ENCODE results near the gene SPNS2. TPM values are rescaled to one million over a fixed set of nuclear protein-coding genes. Genes with fewer than 3 reads are reported as not detected.

SPNS2 gene
- total RNA-seq, 1 experiment from 2014 or later: 33.8 TPM

GRCh38 chr17:4543557-4544026 is 44.9 kb downstream of the SPNS2 start:
- H3K4me1 ChIP-seq (replicated peaks; ENCODE audit: insufficient read depth): no peaks in the 10 kb centered on the region
- intact Hi-C loops (cut with micrococcal nuclease; ENCODE audit: unreplicated experiment): loop anchor here (5.0 kb wide), 1 partner anchor 121 kb away; no protein-coding TSS in a partner anchor
- no peaks in the 10 kb centered on the region for H3K9me2 ChIP-seq (ENCODE audit: insufficient read depth)
- H3K27me3 ChIP-seq (ENCODE audit: insufficient read depth, low read depth): no peaks in the 10 kb centered on the region
- peaks cover 79% of the 10 kb centered on the region for H3F3A ChIP-seq (ENCODE audit: insufficient read depth, low read depth)
- no peaks in the 10 kb centered on the region for H3K9me3 ChIP-seq (ENCODE audit: insufficient read depth, low read depth)
- no peak for DNase-seq
- peaks cover 28% of the 10 kb centered on the region; the same call in 1 of the 2 replicates for H3K36me3 ChIP-seq (ENCODE audit: low read depth)
- peaks cover 42% of the 10 kb centered on the region for H4K20me1 ChIP-seq (ENCODE audit: insufficient read depth)
- POLR2A ChIA-PET (ENCODE audit: unreplicated experiment): no interaction called here
- CTCF ChIA-PET: no interaction called here
- H3K4me3 ChIP-seq: no peak overlapping the region
- H3K27ac ChIP-seq: no peak overlapping the region
- no peak overlapping the region for H3K4me2 ChIP-seq
- TF ChIP-seq EZH2 (IDR thresholded peaks at IDR 0.05; ENCODE audit: low read depth): no peak
- no peak for TF ChIP-seq CTCF (conservative IDR thresholded peaks at IDR 0.05)
- no TSS peak for BruUV-seq (replicated peaks)
- no peak overlapping the region for H2AFZ ChIP-seq
- no peaks in the 10 kb centered on the region for H3K79me2 ChIP-seq (ENCODE audit: low read depth)

GRCh38 chr17:4544135-4544950 is 45.7 kb downstream of the SPNS2 start:
- peaks cover 31% of the 10 kb centered on the region for H3K36me3 ChIP-seq (ENCODE audit: low read depth)
- CTCF ChIA-PET: no interaction called here

GRCh38 chr17:4544951-4545216 is 46.2 kb downstream of the SPNS2 start:
- peaks cover 34% of the 10 kb centered on the region for H4K20me1 ChIP-seq (ENCODE audit: insufficient read depth)
- no peaks in the 10 kb centered on the region for H3K9me3 ChIP-seq (ENCODE audit: insufficient read depth, low read depth)
- H3K27ac ChIP-seq: no peak overlapping the region
- H3F3A ChIP-seq (ENCODE audit: insufficient read depth, low read depth): peaks cover 74% of the 10 kb centered on the region
- H3K36me3 ChIP-seq (ENCODE audit: low read depth): peaks cover 36% of the 10 kb centered on the region
- H3K4me1 ChIP-seq (replicated peaks; ENCODE audit: insufficient read depth): peaks cover 7% of the 10 kb centered on the region; the same call in 1 of the 2 replicates
- no peak for DNase-seq
- no peak overlapping the region for H3K4me3 ChIP-seq
- no TSS peak for BruUV-seq (replicated peaks)
- H3K4me2 ChIP-seq: no peak overlapping the region
- no peaks in the 10 kb centered on the region for H3K79me2 ChIP-seq (ENCODE audit: low read depth)
- TF ChIP-seq EZH2 (IDR thresholded peaks at IDR 0.05; ENCODE audit: low read depth): no peak
- no peak for TF ChIP-seq CTCF (conservative IDR thresholded peaks at IDR 0.05)
- POLR2A ChIA-PET (ENCODE audit: unreplicated experiment): no interaction called here
- H2AFZ ChIP-seq: no peak overlapping the region
- intact Hi-C loops (cut with micrococcal nuclease; ENCODE audit: unreplicated experiment): loop anchor here (5.0 kb wide), 1 partner anchor 123 kb away; no protein-coding TSS in a partner anchor
- CTCF ChIA-PET: no interaction called here
- H3K9me2 ChIP-seq (ENCODE audit: insufficient read depth): no peaks in the 10 kb centered on the region
- no peaks in the 10 kb centered on the region for H3K27me3 ChIP-seq (ENCODE audit: insufficient read depth, low read depth)

More at GRCh38 chr17:4544135-4544950, 45.7 kb downstream of the SPNS2 start:
- POLR2A ChIA-PET (ENCODE audit: unreplicated experiment): no interaction called here
- no TSS peak for BruUV-seq (replicated peaks)
- H3K9me2 ChIP-seq (ENCODE audit: insufficient read depth): no peaks in the 10 kb centered on the region
- no peaks in the 10 kb centered on the region for H3K27me3 ChIP-seq (ENCODE audit: insufficient read depth, low read depth)
- peaks cover 38% of the 10 kb centered on the region for H4K20me1 ChIP-seq (ENCODE audit: insufficient read depth)
- no peaks in the 10 kb centered on the region for H3K9me3 ChIP-seq (ENCODE audit: insufficient read depth, low read depth)
- no peak overlapping the region for H3K27ac ChIP-seq
- no peak overlapping the region for H3K4me2 ChIP-seq
- intact Hi-C loops (cut with micrococcal nuclease; ENCODE audit: unreplicated experiment): loop anchor here (5.0 kb wide), 1 partner anchor 122 kb away; no protein-coding TSS in a partner anchor
- no peaks in the 10 kb centered on the region for H3K79me2 ChIP-seq (ENCODE audit: low read depth)
- no peak for DNase-seq
- peaks cover 74% of the 10 kb centered on the region for H3F3A ChIP-seq (ENCODE audit: insufficient read depth, low read depth)
- no peak overlapping the region for H3K4me3 ChIP-seq
- no peak overlapping the region for H2AFZ ChIP-seq
- TF ChIP-seq EZH2 (IDR thresholded peaks at IDR 0.05; ENCODE audit: low read depth) (no peak), CTCF (conservative IDR thresholded peaks at IDR 0.05) (no peak)
- peaks cover 1% of the 10 kb centered on the region; the same call in 1 of the 2 replicates for H3K4me1 ChIP-seq (replicated peaks; ENCODE audit: insufficient read depth)

Data from PC-9 (cell line).